GM19328 (cell line): Measurements from ENCODE around the gene IQSEC2.

Experiments
- ATAC-seq: cut with Tn5 transposase; IDR thresholded peaks from one replicate; pipeline ENCODE4 v1.9.1; 2021; ENCODE audit warnings: mild to moderate bottlenecking, moderate library complexity; ENCODE audit not compliant: unreplicated experiment

IQSEC2 gene

GRCh38 chrX:53305219-53305995 lies 24.0 kb upstream of the IQSEC2 start:
- no peak for ATAC-seq

DNA sequence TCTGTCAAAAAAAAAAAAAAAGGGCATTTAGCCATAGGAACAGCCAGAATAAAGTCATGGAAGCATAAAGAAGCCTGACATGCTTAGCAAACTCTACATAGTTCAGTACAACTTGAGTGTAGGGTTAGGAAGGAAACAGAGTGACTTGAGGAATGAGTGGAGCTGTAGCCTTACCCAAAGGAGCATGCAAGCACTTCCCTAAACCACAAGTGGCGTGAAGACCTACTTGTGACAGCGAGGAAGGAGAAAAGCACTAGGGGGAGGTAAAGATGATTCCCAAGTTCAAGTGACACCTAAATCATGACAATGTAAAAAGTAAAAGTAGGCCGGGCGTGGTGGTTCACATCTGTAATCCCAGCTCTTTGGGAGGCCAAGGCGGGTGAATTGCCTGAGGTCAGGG lies 21.8 kb upstream of the IQSEC2 start:
- ATAC-seq: no peak

GRCh38 chrX:53300157-53300556 lies 18.8 kb upstream of the IQSEC2 start:
- ATAC-seq: no peak

DNA sequence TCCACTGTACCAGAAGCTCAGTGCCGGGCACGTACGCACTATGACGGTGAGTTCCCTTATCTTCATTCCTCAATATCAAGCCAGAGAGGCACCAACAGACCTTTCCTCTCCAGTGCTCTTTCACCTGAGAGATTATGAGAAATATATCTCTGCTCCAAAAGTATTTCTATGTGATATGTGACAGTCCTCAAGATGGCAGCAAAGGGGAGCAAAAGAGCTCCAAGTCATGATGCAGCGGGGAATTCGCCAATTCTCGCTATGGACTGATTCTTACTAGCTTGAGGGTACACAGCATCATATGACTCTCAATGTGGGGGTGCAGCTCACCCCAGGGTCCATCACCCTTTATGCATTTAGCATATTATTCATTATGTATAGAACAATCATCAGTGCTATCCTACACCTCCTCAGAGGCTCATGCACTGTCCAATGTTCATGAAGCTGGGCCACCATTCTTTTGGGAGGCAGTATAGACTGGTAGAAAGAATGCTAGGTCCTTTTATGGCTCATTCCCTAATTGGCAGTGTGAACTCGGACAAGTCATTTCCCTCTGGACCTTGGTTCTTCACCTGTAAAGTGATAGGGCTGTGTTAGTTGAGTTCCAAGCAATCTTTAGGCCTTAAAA lies 12.8 kb upstream of the IQSEC2 start:
- no peak for ATAC-seq

DNA sequence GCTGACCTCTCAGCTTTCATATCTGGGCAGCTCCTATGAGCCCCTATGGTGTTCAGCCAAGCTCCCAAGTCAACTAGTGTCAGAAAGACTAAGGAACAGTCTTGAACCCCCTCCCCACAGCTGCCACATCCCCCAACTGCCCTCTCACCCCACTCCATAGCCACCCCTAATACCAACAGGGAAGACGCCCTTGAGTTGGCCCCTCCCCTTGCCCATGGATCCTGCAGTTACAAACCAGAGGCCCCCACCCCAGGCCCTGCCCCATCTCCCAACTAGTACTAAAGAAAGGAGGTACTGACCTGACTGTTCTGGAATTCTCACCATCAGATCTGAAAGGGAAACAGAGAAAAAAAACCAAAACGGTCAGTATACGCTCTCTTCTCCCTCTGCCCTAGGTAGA lies 10.2 kb upstream of the IQSEC2 start:
- no peak for ATAC-seq

DNA sequence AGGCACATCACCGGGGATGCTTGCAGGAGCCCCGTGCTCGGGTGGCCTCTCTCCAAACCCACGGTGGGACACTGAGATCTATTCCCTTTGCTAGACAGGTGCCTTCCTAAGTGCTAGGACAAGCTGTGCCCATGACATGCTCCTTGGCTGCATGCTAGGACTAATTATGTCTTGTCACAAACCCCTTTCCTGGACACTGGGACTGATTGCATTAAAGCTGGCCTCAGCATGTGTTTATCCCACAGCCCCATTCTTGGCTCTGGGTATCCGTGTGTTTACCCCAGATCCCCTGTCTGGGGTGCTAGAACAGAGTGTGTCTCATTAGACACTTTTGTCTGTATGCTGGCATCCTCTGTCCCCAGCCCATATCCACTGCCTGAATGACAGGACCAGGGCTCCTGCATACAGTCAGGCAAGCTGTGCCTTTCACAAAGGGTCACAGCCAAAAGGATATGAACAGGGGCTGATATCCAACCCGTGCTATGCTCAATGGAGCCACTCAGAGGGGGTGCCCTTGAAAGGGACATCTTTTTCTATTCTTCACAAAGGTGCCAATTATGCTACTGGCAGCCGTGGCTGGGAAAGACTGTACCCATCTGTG lies 9.2 kb upstream of the IQSEC2 start:
- ATAC-seq: no peak

DNA sequence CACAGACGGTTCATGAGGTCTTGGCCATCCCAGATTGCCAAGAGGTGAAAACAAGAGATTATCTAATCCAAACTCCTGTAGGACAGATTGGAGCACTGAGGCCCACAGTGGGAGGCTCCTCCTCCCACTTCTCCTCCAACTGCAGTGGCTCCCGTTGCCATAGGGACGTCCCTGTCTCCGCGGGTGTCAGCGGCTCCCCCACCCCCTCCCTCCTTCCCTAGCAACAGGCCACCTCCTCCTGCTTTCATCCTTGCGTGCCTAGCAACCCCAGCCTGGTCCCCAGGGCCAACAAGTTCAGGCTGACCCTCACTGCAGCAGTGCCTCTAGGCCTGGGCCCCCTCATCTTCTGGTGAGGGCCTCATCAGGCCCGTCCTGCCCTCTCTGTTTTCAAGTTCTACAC lies 6.8 kb upstream of the IQSEC2 start:
- ATAC-seq: no peak

GRCh38 chrX:53287493-53288138 lies 6.2 kb upstream of the IQSEC2 start:
- ATAC-seq: no peak

DNA sequence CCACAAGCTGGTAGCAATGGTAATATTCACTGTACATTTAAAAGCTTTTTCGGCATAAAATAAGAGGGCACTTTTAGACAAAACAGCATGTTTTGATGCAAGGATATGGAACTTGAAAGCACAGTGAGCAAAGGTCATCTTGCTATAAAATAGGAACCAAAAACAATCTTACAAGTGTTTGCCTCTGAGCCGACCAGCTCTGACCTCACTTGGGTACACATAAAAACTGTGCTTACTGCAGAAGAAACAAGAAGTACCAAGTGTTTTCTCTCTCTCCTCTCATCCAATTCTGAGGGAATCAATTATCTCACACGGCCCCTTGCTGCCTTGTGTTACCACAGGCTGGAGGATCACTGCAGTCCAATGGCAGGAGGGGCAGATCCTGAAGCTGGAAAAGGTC lies 4.8 kb upstream of the IQSEC2 start:
- ATAC-seq: no peak

- ATAC-seq: no peak
Observed at GRCh38 chrX:53285591-53285990, 4.2 kb upstream of the IQSEC2 start.

GRCh38 chrX:53284684-53285447 lies 3.5 kb upstream of the IQSEC2 start:
- ATAC-seq: no peak

DNA sequence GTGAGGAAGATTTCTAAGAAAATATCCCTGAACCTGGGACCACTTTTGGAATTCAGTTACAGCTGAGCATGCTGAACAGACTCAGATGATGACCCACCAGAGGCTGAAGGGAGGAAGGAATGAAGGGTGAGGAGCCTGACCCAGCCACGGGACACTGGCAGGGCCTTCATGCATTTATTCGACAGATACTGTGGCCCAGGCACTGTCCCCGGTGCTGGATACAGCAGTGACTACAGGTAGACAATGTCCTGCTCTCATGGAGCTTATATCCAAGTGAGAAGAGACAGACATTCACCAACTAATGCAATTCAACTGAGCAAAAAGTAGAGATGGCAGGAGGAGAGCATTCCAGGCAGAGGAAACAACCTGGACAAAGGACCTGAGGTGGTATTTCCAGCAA lies 2.2 kb upstream of the IQSEC2 start:
- ATAC-seq: no peak

GRCh38 chrX:53283099-53283498 lies 1.7 kb upstream of the IQSEC2 start:
- no peak for ATAC-seq

GRCh38 chrX:53281963-53282695 lies 745 bp upstream of the IQSEC2 start:
- ATAC-seq: no peak

GRCh38 chrX:53280331-53281320 lies 758 bp downstream of the IQSEC2 start:
- ATAC-seq: no peak

DNA sequence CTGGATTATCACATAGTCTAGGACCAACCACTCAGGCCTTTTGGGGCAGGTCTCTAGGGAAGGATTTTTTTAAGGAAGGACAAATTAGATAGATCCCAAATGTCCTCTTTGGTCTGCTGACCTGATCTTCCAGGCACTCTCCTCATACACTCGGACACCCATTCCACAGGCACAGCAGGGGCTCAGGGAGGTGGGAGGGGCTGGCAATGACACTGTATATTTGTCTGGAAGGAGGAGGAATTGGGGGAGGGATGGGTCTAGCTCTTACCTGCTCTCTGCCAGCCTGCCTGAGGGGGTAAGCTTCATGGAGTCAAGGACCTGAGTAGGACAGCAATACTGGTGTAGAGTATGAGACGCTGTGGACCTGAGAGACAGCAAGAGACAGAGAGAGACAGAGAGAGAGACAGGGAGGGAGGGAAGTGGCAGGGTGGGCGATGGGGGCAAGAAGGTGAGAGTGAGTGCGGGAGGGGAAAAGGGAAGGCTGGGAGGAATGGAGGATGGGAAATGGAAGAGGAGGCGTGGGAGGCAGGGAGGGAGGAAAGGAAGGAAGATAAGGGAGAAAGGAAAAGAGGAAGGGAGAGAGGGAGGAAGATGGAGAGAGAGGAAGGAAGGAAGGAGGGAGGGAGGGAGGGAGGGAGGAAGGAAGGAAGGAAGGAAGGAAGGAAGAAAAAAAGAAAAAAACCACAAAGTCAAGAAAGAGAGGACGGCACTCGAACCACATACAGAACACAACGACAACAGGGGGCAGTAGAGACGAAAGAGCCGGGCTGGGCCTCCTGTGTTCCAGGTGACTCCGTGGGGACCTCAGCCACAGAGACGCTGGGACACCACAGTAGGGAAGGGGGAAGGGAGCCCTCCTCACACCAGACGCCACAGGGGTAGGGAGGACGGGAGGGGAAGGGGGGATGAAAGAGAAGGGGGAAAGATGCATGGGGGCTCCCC lies 1.8 kb downstream of the IQSEC2 start:
- no peak for ATAC-seq

GRCh38 chrX:53272808-53273337 lies 8.5 kb downstream of the IQSEC2 start:
- ATAC-seq: no peak
